ENCODE data around the gene HPCAL1. TPM values are rescaled to one million over a fixed set of nuclear protein-coding genes. Genes with fewer than 3 reads are reported as not detected.

HPCAL1 gene
- total RNA-seq, 1 donor from 2014 or later = 160 TPM

GRCh38 chr2:10362898-10363454 lies 60.3 kb downstream of the HPCAL1 start:
- Histone ChIP-seq H3K27me3 (no peaks in the 10 kb centered on the region), H3K27ac (no peak overlapping the region), H3K9me3 (no peaks in the 10 kb centered on the region), H3K36me3 (peaks cover 4% of the 10 kb centered on the region), H3K4me3 (no peak overlapping the region), H3K4me1 (peaks cover 17% of the 10 kb centered on the region)
- intact Hi-C loops (cut with DNase I) = no loop called here
- no peak for TF ChIP-seq CTCF (IDR thresholded peaks at IDR 0.05)
- no peak for DNase-seq
- no peak for ATAC-seq

GRCh38 chr2:10363861-10364610 lies 61.3 kb downstream of the HPCAL1 start:
- H3K4me1 ChIP-seq = peaks cover 25% of the 10 kb centered on the region

GRCh38 chr2:10365412-10365811 lies 62.7 kb downstream of the HPCAL1 start:
- H3K36me3 ChIP-seq = no peaks in the 10 kb centered on the region
- H3K4me1 ChIP-seq = peaks cover 34% of the 10 kb centered on the region
- no peak overlapping the region for H3K4me3 ChIP-seq
- DNase-seq (no peak), ATAC-seq (no peak)
- no peak for TF ChIP-seq CTCF (IDR thresholded peaks at IDR 0.05)
- H3K27ac ChIP-seq = peak overlapping the region; percentile 24
- H3K9me3 ChIP-seq = no peaks in the 10 kb centered on the region
- H3K27me3 ChIP-seq = no peaks in the 10 kb centered on the region
- intact Hi-C loops (cut with DNase I) = no loop called here

More at GRCh38 chr2:10363861-10364610, 61.3 kb downstream of the HPCAL1 start:
- no peaks in the 10 kb centered on the region for H3K9me3 ChIP-seq
- ATAC-seq (no peak), DNase-seq (no peak)
- no peak for TF ChIP-seq CTCF (IDR thresholded peaks at IDR 0.05)
- no peak overlapping the region for H3K4me3 ChIP-seq
- peaks cover 4% of the 10 kb centered on the region for H3K36me3 ChIP-seq
- no peaks in the 10 kb centered on the region for H3K27me3 ChIP-seq
- H3K27ac ChIP-seq = no peak overlapping the region
- intact Hi-C loops (cut with DNase I) = no loop called here

- no peak overlapping the region for H3K27ac ChIP-seq
- ATAC-seq (no peak), DNase-seq (no peak)
- intact Hi-C loops (cut with DNase I) = no loop called here
- TF ChIP-seq CTCF (IDR thresholded peaks at IDR 0.05) = no peak
- no peaks in the 10 kb centered on the region for H3K27me3 ChIP-seq
- peaks cover 37% of the 10 kb centered on the region for H3K4me1 ChIP-seq
- no peaks in the 10 kb centered on the region for H3K36me3 ChIP-seq
- H3K4me3 ChIP-seq = no peak overlapping the region
- H3K9me3 ChIP-seq = no peaks in the 10 kb centered on the region
Measured at GRCh38 chr2:10366601-10367270, 64.0 kb downstream of the HPCAL1 start.

- Histone ChIP-seq H3K36me3 (no peaks in the 10 kb centered on the region), H3K9me3 (no peaks in the 10 kb centered on the region), H3K4me1 (peaks cover 33% of the 10 kb centered on the region), H3K4me3 (no peak overlapping the region), H3K27ac (peak overlapping the region; percentile 79), H3K27me3 (no peaks in the 10 kb centered on the region)
- peak; percentile 42 for DNase-seq
- intact Hi-C loops (cut with DNase I) = no loop called here
- ATAC-seq = no peak
- no peak for TF ChIP-seq CTCF (IDR thresholded peaks at IDR 0.05)
Measured at GRCh38 chr2:10367472-10368439, 65.1 kb downstream of the HPCAL1 start.
